Measurements from ENCODE around the gene ABLIM3. TPM values are rescaled to one million over a fixed set of nuclear protein-coding genes. Genes with fewer than 3 reads are reported as not detected.

Gene ABLIM3
- total and polyA plus RNA-seq, 2 experiments from 2014 or later: 0.19 to 2.2 TPM

DNA sequence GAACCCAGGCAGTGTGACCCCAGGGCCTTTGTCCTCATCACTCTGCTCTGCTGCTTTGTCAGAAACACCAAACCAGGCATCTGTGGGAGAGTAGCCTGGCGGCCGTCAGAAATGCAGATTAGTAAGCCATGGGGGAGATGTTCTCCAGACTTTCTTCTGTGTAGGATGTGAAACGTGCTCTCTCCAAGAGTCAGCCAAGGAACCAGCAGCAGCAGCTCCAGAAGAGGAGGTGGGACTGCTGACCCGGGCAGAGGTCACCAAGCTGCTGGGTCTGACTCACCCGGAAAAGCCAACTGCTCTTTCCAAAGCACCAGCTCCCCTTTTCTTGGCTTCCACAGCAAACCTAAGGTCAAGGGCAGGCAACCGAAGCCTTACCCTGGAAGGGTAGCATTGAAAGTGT, 14.4 kb upstream of the ABLIM3 start:
- H3K4me1 ChIP-seq (ENCODE audit: insufficient read depth): peaks cover 5% of the 10 kb centered on the region
- H3K36me3 ChIP-seq (ENCODE audit: insufficient read depth): no peaks in the 10 kb centered on the region
- Mint-ChIP-seq H3K4me3 (no peak overlapping the region), H3K27ac (no peak overlapping the region), H3K36me3 (ENCODE audit: low read depth) (no peaks in the 10 kb centered on the region; the same call in 2 of the 3 replicates), H3K9me3 (peaks cover 6% of the 10 kb centered on the region; the same call in 1 of the 3 replicates), H3K27me3 (ENCODE audit: insufficient read depth, low read depth, poor library complexity) (peaks cover 10% of the 10 kb centered on the region), H3K4me1 (peaks cover 24% of the 10 kb centered on the region)
- no peak for TF ChIP-seq JUNB (IDR thresholded peaks at IDR 0.05; ENCODE audit: unreplicated experiment)
- TF ChIP-seq ZNF114 (CRISPR knock-in tag; IDR thresholded peaks at IDR 0.05): no peak
- TF ChIP-seq, protein P1, sequence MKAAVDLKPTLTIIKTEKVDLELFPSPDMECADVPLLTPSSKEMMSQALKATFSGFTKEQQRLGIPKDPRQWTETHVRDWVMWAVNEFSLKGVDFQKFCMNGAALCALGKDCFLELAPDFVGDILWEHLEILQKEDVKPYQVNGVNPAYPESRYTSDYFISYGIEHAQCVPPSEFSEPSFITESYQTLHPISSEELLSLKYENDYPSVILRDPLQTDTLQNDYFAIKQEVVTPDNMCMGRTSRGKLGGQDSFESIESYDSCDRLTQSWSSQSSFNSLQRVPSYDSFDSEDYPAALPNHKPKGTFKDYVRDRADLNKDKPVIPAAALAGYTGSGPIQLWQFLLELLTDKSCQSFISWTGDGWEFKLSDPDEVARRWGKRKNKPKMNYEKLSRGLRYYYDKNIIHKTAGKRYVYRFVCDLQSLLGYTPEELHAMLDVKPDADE (IDR thresholded peaks at IDR 0.05): no peak
- no peak for TF ChIP-seq EZH2 (IDR thresholded peaks at IDR 0.05; ENCODE audit: low read depth, unreplicated experiment)
- TF ChIP-seq CREB1 (CRISPR knock-in tag; IDR thresholded peaks at IDR 0.05; ENCODE audit: low read depth): no peak
- TF ChIP-seq, protein P2, sequence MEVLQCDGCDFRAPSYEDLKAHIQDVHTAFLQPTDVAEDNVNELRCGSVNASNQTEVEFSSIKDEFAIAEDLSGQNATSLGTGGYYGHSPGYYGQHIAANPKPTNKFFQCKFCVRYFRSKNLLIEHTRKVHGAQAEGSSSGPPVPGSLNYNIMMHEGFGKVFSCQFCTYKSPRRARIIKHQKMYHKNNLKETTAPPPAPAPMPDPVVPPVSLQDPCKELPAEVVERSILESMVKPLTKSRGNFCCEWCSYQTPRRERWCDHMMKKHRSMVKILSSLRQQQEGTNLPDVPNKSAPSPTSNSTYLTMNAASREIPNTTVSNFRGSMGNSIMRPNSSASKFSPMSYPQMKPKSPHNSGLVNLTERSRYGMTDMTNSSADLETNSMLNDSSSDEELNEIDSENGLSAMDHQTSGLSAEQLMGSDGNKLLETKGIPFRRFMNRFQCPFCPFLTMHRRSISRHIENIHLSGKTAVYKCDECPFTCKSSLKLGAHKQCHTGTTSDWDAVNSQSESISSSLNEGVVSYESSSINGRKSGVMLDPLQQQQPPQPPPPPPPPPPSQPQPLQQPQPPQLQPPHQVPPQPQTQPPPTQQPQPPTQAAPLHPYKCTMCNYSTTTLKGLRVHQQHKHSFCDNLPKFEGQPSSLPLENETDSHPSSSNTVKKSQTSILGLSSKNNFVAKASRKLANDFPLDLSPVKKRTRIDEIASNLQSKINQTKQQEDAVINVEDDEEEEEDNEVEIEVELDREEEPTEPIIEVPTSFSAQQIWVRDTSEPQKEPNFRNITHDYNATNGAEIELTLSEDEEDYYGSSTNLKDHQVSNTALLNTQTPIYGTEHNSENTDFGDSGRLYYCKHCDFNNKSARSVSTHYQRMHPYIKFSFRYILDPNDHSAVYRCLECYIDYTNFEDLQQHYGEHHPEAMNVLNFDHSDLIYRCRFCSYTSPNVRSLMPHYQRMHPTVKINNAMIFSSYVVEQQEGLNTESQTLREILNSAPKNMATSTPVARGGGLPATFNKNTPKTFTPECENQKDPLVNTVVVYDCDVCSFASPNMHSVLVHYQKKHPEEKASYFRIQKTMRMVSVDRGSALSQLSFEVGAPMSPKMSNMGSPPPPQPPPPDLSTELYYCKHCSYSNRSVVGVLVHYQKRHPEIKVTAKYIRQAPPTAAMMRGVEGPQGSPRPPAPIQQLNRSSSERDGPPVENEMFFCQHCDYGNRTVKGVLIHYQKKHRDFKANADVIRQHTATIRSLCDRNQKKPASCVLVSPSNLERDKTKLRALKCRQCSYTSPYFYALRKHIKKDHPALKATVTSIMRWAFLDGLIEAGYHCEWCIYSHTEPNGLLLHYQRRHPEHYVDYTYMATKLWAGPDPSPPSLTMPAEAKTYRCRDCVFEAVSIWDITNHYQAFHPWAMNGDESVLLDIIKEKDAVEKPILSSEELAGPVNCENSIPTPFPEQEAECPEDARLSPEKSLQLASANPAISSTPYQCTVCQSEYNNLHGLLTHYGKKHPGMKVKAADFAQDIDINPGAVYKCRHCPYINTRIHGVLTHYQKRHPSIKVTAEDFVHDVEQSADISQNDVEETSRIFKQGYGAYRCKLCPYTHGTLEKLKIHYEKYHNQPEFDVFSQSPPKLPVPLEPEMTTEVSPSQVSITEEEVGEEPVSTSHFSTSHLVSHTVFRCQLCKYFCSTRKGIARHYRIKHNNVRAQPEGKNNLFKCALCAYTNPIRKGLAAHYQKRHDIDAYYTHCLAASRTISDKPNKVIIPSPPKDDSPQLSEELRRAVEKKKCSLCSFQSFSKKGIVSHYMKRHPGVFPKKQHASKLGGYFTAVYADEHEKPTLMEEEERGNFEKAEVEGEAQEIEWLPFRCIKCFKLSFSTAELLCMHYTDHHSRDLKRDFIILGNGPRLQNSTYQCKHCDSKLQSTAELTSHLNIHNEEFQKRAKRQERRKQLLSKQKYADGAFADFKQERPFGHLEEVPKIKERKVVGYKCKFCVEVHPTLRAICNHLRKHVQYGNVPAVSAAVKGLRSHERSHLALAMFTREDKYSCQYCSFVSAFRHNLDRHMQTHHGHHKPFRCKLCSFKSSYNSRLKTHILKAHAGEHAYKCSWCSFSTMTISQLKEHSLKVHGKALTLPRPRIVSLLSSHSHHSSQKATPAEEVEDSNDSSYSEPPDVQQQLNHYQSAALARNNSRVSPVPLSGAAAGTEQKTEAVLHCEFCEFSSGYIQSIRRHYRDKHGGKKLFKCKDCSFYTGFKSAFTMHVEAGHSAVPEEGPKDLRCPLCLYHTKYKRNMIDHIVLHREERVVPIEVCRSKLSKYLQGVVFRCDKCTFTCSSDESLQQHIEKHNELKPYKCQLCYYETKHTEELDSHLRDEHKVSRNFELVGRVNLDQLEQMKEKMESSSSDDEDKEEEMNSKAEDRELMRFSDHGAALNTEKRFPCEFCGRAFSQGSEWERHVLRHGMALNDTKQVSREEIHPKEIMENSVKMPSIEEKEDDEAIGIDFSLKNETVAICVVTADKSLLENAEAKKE (CRISPR knock-in tag; IDR thresholded peaks at IDR 0.05): no peak
- no peak for TF ChIP-seq ZNF331 (CRISPR knock-in tag; IDR thresholded peaks at IDR 0.05; ENCODE audit: low read depth)
- TF ChIP-seq, protein P3, sequence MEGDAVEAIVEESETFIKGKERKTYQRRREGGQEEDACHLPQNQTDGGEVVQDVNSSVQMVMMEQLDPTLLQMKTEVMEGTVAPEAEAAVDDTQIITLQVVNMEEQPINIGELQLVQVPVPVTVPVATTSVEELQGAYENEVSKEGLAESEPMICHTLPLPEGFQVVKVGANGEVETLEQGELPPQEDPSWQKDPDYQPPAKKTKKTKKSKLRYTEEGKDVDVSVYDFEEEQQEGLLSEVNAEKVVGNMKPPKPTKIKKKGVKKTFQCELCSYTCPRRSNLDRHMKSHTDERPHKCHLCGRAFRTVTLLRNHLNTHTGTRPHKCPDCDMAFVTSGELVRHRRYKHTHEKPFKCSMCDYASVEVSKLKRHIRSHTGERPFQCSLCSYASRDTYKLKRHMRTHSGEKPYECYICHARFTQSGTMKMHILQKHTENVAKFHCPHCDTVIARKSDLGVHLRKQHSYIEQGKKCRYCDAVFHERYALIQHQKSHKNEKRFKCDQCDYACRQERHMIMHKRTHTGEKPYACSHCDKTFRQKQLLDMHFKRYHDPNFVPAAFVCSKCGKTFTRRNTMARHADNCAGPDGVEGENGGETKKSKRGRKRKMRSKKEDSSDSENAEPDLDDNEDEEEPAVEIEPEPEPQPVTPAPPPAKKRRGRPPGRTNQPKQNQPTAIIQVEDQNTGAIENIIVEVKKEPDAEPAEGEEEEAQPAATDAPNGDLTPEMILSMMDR (conservative IDR thresholded peaks at IDR 0.05; ENCODE audit: low read depth in 2 of 2): no peak
- no peak for TF ChIP-seq POLR2AphosphoS5 (IDR thresholded peaks at IDR 0.05; ENCODE audit: low read depth)
- no peak for TF ChIP-seq NANOG (IDR thresholded peaks at IDR 0.05; ENCODE audit: borderline replicate concordance)
- TF ChIP-seq, protein P4, sequence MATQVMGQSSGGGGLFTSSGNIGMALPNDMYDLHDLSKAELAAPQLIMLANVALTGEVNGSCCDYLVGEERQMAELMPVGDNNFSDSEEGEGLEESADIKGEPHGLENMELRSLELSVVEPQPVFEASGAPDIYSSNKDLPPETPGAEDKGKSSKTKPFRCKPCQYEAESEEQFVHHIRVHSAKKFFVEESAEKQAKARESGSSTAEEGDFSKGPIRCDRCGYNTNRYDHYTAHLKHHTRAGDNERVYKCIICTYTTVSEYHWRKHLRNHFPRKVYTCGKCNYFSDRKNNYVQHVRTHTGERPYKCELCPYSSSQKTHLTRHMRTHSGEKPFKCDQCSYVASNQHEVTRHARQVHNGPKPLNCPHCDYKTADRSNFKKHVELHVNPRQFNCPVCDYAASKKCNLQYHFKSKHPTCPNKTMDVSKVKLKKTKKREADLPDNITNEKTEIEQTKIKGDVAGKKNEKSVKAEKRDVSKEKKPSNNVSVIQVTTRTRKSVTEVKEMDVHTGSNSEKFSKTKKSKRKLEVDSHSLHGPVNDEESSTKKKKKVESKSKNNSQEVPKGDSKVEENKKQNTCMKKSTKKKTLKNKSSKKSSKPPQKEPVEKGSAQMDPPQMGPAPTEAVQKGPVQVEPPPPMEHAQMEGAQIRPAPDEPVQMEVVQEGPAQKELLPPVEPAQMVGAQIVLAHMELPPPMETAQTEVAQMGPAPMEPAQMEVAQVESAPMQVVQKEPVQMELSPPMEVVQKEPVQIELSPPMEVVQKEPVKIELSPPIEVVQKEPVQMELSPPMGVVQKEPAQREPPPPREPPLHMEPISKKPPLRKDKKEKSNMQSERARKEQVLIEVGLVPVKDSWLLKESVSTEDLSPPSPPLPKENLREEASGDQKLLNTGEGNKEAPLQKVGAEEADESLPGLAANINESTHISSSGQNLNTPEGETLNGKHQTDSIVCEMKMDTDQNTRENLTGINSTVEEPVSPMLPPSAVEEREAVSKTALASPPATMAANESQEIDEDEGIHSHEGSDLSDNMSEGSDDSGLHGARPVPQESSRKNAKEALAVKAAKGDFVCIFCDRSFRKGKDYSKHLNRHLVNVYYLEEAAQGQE (IDR thresholded peaks at IDR 0.05; ENCODE audit: unreplicated experiment): no peak
- no peak for TF ChIP-seq STAT1 (IDR thresholded peaks at IDR 0.05; ENCODE audit: unreplicated experiment)
- TF ChIP-seq EZH2phosphoT487 (IDR thresholded peaks at IDR 0.05; ENCODE audit: unreplicated experiment): no peak
- H3K4me3 ChIP-seq: no peak overlapping the region
- H3K9me2 ChIP-seq (ENCODE audit: insufficient read depth): no peaks in the 10 kb centered on the region
- DNase-seq (ENCODE audit: low spot score) (no peak), ATAC-seq (no peak)
- no peak overlapping the region for H3K27ac ChIP-seq (ENCODE audit: low read depth)
- H3K79me2 ChIP-seq (replicated peaks; ENCODE audit: insufficient read depth): no peaks in the 10 kb centered on the region
- H4K20me1 ChIP-seq (replicated peaks; ENCODE audit: insufficient read depth): no peaks in the 10 kb centered on the region
- H3K27me3 ChIP-seq (ENCODE audit: insufficient read depth): no peaks in the 10 kb centered on the region
- H2AFZ ChIP-seq: no peak overlapping the region
- no peak overlapping the region for H3K4me2 ChIP-seq
- no peaks in the 10 kb centered on the region for H3F3A ChIP-seq (replicated peaks; ENCODE audit: low read depth)

Measured in GM23338 (cell line).